22Rv1 (cell line): ENCODE data around the gene MYO1F.

Source experiments
- ZFX ChIP-seq: fragments of 450-650 bp; IDR thresholded peaks from 2 replicates; pipeline ENCODE4 v1.6.1; 2017; ENCODE audit warnings: antibody characterized with exemption, borderline replicate concordance
- TF ChIP-seq, protein P1 (sequence below): fragments of 450-650 bp; IDR thresholded peaks from 2 replicates; pipeline ENCODE4 v1.5.1; 2017; ENCODE audit warnings: mild to moderate bottlenecking

DNA sequence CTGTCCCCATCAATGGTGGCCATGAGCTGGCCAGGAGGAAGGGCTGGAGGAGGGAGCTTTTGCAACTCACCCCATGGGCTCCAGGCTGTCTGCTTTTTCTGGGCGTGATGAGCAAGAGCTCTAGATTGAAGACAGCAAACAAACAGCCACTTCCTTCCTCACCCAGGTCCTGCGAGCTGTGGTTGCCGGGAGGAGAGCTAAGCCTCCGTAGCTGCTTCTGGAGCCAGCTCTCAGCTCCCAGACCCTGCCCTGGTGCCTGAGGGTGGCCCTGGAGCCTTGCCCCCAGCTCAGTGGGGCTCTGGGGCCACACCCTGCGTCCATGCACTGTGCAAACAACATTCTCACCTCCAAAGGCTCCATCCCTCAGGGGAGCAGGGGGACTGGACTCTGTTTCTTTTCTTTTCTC is 6.2 kb downstream of the MYO1F start:
- TF ChIP-seq, protein P1, sequence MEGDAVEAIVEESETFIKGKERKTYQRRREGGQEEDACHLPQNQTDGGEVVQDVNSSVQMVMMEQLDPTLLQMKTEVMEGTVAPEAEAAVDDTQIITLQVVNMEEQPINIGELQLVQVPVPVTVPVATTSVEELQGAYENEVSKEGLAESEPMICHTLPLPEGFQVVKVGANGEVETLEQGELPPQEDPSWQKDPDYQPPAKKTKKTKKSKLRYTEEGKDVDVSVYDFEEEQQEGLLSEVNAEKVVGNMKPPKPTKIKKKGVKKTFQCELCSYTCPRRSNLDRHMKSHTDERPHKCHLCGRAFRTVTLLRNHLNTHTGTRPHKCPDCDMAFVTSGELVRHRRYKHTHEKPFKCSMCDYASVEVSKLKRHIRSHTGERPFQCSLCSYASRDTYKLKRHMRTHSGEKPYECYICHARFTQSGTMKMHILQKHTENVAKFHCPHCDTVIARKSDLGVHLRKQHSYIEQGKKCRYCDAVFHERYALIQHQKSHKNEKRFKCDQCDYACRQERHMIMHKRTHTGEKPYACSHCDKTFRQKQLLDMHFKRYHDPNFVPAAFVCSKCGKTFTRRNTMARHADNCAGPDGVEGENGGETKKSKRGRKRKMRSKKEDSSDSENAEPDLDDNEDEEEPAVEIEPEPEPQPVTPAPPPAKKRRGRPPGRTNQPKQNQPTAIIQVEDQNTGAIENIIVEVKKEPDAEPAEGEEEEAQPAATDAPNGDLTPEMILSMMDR, result no peak
- no peak for TF ChIP-seq ZFX
